ENCODE data around the gene OS9.
A peak's percentile ranks its signal among the peaks of the same experiment; 100 is the strongest.

Gene OS9

DNA sequence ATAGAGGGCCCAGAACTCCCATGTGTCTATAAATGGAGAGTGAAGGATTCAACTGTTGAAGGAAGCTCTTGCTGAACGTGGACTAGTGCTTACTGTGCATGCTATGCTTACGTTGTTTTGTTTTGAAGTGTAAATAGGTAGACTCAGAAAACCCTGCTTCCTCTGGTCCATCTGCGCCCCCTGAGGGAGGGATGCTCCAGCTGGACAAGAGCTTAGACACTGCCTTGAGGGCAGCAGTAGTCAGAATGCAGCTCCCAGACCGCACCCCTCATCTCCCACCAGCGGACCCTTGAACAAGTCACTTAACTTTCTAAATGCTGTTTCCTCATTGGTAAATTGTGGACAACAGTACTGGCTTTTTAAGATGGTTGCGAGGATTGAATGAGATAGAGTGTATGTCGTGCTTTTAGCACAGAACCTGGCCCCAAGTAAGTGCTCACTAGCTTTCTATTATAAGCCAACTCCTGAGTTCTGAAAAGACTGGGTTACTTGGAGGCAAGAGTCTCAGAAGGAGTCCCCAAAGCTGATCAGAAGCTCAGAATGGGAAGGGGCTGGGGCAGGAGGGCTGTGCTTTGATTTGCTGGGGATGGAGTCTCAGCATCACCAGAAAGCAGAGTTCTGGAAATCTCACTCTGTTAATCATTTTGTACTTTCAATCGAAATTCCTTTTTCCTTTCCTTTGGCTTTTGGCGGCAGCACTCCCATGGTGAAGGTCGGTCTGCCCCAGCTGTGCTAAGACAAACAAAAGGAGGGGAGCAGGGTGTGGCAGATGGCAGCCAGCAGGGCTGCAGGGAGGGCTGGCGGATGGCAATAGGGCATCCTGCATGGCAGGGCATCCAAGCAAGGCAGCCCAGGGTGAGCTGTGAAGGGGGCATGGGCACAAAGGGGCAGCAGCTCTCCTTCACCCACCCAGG, 29.0 kb downstream of the OS9 start:
- no peak for DNase-seq

DNA sequence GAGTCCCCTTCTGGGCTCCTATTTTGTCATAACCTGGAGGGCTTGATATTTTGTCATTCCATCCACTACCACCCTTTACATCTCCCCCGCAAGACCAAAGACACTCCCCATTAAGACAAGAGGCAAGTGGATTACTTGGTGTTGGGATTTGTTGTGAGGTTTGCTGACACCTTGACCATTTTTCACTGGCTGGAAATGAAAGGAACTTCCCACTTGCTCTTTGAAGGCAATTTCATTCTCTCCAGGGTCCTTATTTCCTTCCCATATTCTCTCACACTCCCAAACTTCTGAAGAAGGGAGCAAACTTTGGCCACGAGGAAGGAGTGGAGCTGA, 29.7 kb downstream of the OS9 start:
- DNase-seq = no peak

DNA sequence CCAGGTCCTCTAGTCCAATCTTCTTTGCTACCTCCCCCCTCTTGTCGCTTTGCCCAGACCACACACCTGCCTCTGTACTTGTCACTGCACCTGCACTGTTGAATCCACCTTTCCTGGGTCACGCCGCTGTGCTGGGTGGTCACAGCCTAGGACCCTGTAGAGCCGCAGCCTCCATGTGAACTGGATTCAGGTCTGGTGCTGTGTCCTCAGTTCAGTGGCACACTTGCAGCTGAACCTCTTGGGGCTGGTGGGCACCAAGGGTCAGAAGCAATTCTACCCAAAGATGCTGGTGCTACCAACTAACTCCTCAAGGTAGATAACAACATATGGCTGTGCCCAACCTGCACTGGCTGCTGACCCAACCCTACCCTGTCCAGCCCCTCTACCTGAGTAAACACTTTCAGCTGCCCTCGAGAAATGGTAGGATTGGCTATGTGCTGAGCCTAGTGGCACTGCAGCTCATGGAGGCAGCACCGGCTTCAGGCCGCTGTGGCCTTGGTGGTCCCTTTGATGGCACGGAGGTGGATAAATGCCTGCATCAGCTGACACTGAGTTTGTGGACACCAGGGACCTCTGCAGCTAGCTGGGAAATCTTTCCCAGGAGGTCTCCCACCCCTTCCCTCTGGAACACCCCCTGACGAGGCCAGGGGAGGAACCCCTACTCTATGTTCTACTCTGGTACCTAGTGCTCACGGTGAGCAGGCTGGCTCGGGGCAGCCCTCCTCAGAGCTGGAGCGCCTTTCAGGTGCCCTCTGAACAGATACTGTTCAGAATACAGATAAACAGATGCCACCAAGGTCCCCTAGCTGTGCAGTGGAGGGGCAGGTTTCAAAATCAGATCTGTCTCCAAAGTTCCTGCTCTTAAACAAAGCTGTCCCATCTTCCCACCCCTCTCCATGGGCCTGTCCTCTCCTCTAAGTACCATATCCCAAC, 30.3 kb downstream of the OS9 start:
- no peak for DNase-seq

DNA sequence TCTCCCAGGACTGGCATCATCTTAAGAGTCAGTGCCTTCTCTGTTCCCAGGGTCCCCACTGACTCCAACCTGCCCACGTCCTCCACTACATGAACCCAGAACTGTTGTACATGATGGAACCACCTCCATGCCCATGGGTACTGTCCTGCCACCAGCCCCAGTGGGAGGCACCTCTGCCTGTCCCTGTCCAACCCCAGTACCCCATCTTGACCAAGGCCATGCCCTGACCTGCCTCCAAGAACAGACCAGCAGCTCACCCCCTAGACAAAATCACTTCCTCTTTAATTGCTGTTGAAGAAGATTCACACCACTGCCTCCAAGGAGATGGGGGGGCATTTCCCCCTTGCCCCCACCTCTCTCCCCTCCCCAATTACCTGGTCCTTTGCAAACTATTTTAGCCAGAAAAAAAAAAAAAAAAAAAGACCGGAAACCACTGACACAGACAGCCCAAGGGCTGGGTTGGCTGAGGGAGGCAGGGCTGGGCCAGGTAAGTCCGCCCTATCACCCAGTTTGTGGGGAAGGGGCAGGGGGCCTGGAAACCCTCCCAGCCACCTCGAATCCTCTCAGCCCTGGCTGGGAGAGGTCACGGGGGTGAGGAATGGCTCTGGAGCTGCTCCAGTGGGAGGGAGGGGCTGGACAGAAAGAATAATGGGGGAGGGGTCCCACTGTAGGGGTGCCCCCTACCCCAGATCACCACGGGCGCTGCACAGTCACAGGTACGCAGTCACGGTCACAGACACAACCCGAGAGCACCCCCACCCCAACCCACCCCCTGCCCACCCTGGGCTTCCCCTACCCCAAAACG, 31.2 kb downstream of the OS9 start:
- DNase-seq = no peak

DNA sequence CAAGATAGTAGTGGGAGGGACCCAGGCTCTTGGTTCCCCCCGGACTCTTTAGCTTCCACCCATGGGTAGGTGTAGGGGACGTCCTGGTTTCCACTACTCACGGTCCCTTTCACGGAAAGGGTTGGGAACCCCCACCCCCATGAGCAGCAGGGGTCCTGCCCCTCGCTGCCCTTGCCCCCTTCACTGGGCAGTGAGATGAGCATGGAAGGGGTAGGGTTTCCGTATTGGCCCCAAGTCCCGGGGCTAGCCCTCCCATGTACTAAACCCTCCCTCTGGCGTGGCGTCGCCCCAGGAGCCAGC, 31.9 kb downstream of the OS9 start:
- no peak for DNase-seq

DNA sequence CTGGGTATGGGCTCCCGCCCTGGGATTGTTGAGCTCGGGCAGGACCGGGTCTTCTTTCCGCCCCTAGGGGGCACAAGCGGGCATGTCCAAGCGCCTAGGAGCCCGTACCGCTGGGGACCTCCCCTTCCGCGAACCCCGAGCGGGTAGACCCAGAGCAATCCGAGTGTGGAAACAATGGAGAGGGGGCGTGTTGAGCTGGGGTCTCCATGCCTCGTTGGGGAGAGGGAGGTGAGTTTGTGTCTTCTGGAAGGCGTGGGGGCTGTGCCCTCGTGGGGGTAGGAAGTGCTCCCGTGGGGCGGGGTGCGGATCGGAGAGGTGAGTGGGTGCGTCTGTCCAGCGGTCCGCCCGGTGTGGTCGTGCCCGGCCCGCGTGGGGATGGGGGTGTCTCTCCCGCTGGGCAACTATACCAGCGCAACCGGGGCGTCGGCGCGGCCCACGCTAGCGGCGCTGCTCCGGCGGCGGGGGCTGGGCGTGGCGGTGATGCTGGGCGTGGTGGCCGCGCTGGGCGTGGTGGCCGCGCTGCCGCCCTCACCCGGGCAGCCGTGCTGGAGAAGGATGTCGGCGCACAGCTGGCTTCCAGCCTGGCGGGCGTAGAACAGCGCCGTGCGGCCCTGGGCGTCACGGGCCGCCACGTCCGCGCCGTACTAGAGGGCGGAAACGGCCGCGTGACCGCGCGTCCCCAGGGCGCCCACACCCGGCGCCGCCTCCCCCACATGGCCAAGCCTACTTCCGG, 32.4 kb downstream of the OS9 start:
- peak in 1 of 2 donors; percentile 9 for DNase-seq

DNA sequence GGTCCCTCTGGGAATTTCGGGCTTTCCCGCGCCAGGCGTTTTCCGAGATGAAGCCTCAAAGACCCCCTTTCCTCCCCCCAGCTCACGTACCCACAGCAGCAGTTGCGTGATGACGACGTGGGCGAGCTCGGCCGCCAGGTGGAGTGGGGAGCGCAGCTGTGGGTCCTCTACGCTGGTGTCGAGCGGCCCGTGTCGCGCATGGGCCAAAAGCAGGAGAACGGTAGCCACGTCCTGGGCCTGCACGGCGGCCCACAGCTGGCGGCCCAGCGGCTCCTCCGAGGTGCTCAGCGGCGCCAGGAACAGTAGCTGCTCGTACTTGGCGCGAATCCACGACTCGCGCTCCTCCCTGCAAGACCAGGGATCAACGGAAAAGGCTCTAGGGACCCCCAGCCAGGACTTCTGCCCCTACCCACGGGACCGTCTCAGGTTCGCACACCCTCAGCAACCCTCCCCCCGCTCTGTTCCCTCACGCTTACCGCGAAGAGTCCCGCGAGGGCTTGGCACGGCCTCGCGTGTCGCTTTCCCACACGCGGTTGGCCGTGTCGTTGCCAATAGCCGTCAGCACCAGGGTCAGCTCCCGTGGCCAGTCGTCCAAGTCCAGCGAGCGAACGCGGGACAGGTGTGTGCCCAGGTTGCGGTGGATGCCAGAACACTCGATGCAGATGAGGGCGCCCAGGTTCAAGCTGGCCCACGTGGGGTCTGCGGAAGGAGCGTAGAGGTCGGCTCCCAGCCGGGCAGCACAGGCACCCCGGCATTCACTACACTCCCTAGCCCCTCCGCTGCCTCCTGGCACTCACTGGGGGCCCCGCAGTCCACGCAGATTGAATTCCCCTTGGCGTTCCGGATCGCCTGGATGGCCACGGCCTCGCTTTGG, 33.2 kb downstream of the OS9 start:
- no peak for DNase-seq

DNA sequence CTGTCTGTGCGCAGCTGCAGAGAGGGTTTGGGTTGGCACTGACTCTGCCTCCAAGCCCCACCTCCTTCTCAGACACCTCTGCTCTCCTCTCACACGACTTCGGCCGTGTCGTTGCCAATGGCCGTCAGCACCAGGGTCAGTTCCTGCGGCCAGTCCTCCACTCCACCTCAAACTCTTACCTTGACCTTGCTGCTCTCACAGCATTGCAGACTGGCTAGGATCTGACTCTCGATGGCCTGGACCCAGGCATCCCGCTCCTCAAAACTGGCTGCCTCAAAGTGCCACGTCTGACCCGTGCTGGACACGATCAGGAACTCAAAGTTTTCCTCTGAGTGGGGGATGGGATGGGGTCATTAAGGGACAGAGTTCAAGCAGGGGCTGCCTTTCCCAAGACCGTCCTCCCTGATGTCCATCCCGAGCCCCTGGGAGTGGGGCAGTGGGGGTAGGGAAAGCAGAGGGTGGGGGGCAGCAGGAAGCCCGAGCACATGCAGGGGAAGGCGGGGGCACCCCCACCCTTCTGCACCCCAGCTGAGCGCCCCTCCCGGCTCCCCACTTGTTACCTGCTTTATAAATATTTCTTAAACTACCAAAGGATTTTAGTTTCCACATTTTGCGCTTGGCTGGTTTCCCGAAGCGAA, 33.9 kb downstream of the OS9 start:
- no peak for DNase-seq

DNA sequence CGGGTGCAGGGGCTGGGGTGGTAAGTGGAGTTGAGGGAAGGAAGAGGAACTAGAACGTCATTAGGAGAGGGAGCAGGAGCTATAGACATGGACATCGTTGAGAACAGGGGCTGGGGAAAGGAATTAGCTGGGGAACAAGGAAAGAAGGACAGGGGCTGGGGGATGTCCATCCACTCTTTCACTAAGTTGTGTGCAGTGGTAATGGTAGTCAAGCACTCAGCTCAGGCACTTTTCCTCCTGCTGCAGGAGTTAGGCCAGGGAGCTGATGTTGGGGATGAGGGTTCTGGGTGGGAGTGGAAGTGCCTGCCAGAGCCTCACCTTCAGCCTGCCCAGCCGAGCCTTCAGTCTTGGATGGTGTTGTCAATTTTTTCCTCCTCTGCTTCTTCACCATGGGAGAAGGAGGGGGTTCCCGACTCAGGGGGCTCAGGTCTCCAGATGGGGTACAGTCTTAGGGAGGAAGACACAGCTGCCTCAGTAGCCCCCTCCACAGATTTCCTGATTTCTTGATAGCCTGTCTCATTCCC, 35.5 kb downstream of the OS9 start:
- DNase-seq = no peak

DNA sequence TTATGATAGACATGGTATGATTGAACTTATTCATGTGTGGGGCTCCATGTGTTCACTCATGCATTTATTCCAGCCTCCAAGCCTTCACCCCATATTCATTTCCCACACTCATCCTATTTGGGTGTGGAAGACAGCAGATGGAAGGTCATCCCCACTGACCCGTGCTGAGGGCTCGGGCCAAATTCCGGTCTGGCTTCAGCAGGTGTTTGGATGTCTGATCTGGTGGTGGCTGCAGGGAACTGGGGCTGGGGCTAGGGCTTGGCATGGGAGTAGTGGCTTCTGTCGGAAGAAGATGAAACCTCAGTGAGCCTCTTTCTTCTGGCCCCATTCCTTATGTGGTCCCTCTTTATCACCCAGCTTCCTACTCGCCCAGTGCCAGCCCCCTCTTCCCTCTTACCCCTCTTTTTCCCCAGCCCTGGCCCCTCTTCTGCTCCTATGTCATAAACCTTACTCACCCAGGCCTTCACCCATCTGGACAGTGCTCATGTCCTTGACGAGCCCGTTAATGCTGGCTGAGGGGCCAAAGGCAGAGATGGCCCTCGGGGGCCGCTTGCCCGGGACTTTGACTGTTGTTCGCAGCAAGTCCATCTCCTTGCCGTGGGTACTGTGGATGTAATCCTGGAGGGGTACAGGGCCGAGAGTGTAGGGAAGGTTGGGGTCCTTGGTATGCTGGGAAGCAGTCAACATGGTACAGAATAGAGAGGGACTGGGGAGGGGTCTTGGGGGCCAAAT, 36.6 kb downstream of the OS9 start:
- DNase-seq = no peak

DNA sequence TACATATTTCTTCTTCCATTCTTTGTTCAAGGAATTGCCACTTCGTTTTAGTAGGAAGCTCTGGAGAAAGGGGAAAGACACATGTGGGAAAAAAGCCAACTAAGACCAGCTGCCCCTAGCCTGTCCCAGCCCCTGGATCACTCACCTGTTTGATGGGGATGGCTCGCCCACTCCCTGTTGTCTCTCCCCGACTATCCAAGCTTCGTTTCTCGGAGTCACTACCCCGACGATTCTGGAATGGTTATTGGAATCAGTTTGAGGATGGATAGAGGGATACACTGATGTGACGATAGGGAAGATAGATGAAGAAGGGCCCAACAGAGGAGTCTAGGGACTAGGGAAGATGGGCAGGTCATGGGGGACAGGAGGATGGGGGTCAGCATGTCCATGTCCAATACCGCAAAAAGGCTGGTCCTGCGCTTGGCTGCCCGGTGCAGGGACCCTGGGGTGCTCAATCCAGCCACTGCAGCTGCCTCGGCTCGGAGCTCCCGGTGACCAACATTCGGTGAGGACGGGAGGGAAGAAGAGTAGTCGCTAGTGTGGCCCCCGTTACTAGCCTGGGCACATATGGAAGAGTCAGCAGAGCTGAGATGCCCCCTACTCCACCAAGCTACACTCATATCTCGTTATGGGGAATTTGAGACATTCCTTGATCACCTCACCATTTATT, 37.6 kb downstream of the OS9 start:
- DNase-seq = no peak

DNA sequence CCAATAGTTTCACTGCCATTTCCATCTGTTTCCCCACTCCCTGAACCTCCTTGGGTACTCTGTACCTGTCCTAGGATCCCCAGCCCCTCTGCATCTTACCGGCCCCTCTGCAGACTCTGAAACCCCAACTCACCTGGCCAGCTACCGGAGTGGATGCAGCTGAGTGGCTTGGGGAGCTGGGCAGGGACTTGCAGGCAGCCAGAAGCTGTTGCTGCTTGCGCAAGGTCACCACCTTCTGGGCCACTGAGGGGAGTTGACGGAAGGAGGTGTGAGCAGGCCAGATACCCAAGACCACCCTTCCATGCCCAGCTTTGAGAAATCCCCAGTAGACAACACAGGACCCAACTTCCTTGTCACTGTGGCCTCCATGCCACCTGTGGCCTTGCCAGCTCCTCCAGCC, 38.3 kb downstream of the OS9 start:
- no peak for DNase-seq

DNA sequence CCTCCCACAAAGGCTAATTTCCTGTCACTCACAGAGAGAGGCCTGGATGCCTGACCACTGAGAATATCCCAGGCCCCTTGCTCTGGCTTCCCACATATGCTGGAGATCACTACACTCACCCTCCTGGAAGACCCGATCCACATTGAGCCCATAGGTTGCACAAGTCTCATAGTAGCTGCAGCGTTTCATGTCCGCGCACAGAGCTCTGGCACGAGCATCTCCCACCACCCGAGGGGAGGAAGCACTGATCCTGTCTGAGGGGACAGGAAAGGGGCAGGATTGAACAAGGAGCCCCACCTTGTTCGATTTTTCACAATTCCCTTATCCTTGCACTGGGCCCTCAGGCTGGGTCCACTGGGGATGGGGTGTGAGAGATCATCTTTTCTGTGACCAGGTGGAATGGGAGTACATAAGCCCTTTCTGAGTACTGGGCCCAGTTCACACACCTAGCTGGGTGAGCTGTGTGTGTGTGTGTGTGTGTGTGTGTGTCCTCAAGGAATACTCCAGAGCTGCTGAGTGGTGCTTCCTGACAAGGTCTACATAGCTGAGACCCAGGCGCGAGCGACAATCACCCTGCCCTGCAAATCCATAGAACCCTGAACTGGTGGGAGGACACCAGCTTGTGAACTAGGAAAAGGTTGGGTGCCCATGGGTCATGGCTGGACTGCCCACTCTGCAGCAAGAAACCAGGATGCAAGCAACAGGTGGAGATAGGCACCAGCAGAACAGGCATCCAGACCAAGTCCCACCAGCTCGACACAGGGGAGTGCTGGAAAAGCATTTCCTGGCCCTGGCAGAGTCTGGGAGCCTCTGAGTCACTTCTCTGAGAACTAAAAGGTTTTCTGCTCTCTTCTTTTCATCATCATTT, 39.0 kb downstream of the OS9 start:
- DNase-seq = no peak

DNA sequence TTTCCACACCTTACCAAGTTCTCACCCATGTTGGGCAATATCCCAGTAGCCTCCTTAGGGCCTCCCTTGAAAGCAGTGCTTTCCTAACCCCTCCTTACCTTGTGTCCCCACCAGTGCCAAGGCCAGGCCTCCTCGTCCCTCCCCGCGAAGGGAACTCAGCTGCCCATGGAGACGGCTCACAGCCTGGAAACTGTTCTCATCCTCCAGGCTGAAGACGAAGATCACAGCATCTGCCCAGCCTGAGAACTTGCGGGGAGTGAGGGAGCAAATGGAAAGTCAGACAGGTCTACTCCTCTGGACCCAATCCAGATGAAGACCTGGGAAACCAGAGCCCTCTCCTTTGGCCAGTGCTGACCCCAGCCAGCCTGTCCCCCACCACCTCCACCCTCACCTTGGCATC, 40.0 kb downstream of the OS9 start:
- DNase-seq = no peak

DNA sequence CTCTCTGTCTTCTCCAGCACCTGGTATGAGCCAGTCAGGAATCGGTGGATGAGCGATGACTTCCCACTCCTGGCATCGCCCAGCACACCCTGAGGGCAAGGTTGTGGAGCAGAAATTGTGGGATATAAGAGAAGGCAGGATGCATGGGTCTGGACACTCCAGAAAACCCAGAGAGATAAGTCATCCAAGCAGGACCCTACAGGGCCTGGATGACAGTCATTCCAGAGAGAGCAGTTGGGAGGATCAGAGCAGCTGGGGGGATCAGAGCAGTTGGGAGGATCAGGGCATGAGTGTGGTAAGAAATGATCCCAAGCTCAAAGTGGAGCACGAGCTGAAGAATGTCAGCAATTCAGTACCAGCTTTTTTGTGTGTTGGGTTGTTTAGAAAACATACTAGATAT, 40.7 kb downstream of the OS9 start:
- DNase-seq = no peak

DNA sequence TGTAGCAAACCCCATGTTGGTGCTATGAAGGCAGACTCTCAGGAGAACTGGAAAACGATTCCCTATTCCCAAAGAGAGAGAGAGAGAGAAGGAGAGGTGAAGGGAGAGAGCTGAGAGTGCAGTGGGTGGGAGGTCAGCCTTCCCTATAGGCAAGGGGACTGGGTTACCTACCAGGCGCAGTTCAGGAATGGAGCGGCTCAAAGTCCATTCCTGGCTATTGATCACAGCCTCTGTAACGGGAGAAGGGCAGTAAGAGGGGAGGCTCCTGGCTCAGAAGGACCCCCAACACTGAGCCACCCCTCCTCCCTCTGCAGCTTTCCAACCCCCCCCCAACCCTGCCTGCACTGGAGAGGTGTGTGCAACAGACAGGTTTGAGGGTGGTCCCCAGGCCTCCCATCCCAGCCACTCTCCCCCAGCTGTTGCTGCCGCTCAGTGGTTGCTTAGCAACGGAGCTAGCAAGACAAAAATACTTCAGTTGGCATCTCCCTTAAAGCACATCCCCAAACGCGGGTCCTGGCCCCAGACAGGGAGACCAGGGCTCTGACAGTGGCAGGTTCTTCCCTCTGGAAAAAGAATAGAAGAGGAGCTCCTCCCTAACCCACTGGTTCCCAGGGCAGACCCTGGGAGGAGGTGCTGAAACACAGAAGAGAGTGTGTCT, 41.4 kb downstream of the OS9 start:
- DNase-seq = no peak

DNA sequence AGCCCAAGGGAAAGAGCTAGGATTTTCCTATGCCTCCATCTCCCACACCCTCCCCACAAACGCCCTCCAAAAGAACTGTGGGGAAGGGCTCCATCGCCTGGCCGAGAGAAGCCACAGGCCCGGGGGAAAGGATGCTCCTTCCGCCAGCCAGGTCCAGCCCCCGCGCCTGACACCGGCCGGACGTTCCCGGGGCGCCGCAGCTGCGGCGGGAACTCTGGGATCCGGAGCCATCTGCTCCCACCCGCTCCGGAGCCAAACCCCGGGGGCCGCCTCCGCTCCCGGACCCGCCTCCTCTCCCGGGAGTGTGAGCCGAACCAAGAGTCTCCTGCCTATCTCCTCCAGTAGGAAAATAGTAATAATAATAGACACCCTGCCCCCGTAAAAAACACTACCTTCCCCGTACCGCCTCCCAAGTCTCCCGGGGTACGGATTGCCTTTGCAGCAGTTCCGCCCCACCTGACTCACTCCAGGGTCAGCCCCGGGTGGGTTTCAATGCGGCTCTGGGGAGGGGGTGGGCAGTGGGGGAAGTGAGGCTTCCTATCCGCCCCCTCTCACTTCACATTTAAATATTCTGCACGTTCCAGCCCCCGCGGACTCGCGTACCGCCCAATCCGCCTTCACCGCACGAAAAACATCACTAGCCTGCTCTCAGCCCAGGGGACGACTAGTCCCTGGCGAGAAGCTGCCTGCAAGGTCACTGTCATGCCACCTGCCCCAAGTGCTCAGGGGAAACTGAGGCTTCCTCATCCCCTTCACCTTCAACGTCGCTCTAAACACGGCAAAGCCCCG, 42.2 kb downstream of the OS9 start:
- no peak for DNase-seq
